Measurements from ENCODE around the gene NBEAL2.

Gene NBEAL2

GRCh38 chr3:47010910-47011309, 31.4 kb downstream of the NBEAL2 start:
- in situ Hi-C loops (cut with HindIII; ENCODE audit: low pct_ligation_motif_present, low sequenced_read_pairs), result no loop called here
- Histone ChIP-seq H3K4me3 (ENCODE audit: low read depth, low read length) (no peak overlapping the region), H3K27ac (no peak overlapping the region), H3K27me3 (replicated peaks) (no peaks in the 10 kb centered on the region), H3K36me3 (replicated peaks) (no peaks in the 10 kb centered on the region)
- DNase-seq, result no peak
- no peak for TF ChIP-seq CTCF (IDR thresholded peaks at IDR 0.05; ENCODE audit: low read depth, low read length, missing control alignments)

DNA sequence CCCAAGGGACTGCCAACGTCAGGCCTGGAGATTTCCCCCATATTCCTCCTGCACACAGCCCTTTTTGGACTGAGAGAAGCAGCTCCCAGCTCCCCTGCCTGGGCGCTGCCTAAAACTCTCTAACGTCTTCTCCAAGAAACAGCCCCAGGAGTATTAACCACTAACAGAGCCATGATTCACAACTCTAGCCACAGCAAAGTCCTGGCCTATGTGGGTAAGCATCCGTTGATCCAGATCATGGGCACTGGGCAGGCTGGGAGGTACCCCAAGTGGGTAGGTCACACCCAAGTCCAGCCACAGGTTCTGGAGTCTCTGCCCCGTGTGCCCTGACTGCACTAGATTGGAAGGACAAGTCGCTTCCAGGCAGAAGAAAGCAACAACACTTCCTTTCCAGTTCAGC, 31.9 kb downstream of the NBEAL2 start:
- DNase-seq, result no peak
- Histone ChIP-seq H3K4me3 (ENCODE audit: low read depth, low read length) (no peak overlapping the region), H3K36me3 (replicated peaks) (peaks cover 2% of the 10 kb centered on the region), H3K27ac (no peak overlapping the region), H3K27me3 (replicated peaks) (no peaks in the 10 kb centered on the region)
- TF ChIP-seq CTCF (IDR thresholded peaks at IDR 0.05; ENCODE audit: low read depth, low read length, missing control alignments), result no peak
- in situ Hi-C loops (cut with HindIII; ENCODE audit: low pct_ligation_motif_present, low sequenced_read_pairs), result no loop called here

GRCh38 chr3:47012342-47013230, 33.1 kb downstream of the NBEAL2 start:
- Histone ChIP-seq H3K27me3 (replicated peaks) (no peaks in the 10 kb centered on the region), H3K27ac (no peak overlapping the region), H3K4me3 (ENCODE audit: low read depth, low read length) (no peak overlapping the region), H3K36me3 (replicated peaks) (peaks cover 4% of the 10 kb centered on the region)
- TF ChIP-seq CTCF (IDR thresholded peaks at IDR 0.05; ENCODE audit: low read depth, low read length, missing control alignments), result no peak
- in situ Hi-C loops (cut with HindIII; ENCODE audit: low pct_ligation_motif_present, low sequenced_read_pairs), result no loop called here
- no peak for DNase-seq

GRCh38 chr3:47013231-47013630, 33.8 kb downstream of the NBEAL2 start:
- in situ Hi-C loops (cut with HindIII; ENCODE audit: low pct_ligation_motif_present, low sequenced_read_pairs), result no loop called here
- no peak overlapping the region for H3K4me3 ChIP-seq (ENCODE audit: low read depth, low read length)
- H3K27ac ChIP-seq, result no peak overlapping the region
- DNase-seq, result no peak
- TF ChIP-seq CTCF (IDR thresholded peaks at IDR 0.05; ENCODE audit: low read depth, low read length, missing control alignments), result no peak
- H3K27me3 ChIP-seq (replicated peaks), result no peaks in the 10 kb centered on the region
- peaks cover 5% of the 10 kb centered on the region for H3K36me3 ChIP-seq (replicated peaks)

GRCh38 chr3:47014036-47014435, 34.6 kb downstream of the NBEAL2 start:
- peaks cover 5% of the 10 kb centered on the region for H3K36me3 ChIP-seq (replicated peaks)
- H3K27me3 ChIP-seq (replicated peaks), result no peaks in the 10 kb centered on the region
- no peak for DNase-seq
- H3K27ac ChIP-seq, result no peak overlapping the region
- no peak for TF ChIP-seq CTCF (IDR thresholded peaks at IDR 0.05; ENCODE audit: low read depth, low read length, missing control alignments)
- in situ Hi-C loops (cut with HindIII; ENCODE audit: low pct_ligation_motif_present, low sequenced_read_pairs), result no loop called here
- no peak overlapping the region for H3K4me3 ChIP-seq (ENCODE audit: low read depth, low read length)

DNA sequence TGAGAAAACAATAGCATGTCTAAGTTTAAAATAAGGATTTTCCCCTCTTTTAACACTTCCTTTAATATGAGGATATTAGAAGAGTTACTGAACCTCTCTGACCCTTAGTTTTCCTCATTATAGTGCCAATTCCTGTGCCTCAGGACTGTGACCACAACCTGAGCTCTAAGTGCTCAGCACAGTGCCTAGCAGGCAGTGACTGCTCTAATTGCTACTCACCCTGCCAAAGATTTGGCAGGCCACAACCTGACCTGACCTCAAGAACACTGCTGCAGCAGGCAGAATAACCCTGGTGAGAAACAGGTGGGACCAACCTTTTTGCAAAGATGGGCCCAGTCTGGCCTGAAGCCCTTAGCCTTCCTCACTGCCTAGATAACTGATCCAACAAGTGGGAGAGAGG, 35.7 kb downstream of the NBEAL2 start:
- Histone ChIP-seq H3K4me3 (ENCODE audit: low read depth, low read length) (no peak overlapping the region), H3K27ac (no peak overlapping the region), H3K36me3 (replicated peaks) (peaks cover 5% of the 10 kb centered on the region), H3K27me3 (replicated peaks) (no peaks in the 10 kb centered on the region)
- in situ Hi-C loops (cut with HindIII; ENCODE audit: low pct_ligation_motif_present, low sequenced_read_pairs), result no loop called here
- no peak for DNase-seq
- TF ChIP-seq CTCF (IDR thresholded peaks at IDR 0.05; ENCODE audit: low read depth, low read length, missing control alignments), result no peak
